H1 (cell line): ENCODE data around the gene ZBTB38. TPM values are rescaled to one million over a fixed set of nuclear protein-coding genes. Genes with fewer than 3 reads are reported as not detected.

Source experiments
- EP300 ChIP-seq, 2 experiments: IDR thresholded peaks; 1 replicate in 1 of 2; 2 replicates in 1 of 2; pipeline ENCODE4 v1.6.1; 2011 to 2012; ENCODE audit warnings: low read depth in 2 of 2, low read length in 2 of 2, mild to moderate bottlenecking in 2 of 2, borderline replicate concordance in 1 of 2, inconsistent platforms in 1 of 2, moderate library complexity in 1 of 2
- RNF2 ChIP-seq: fragments of 200-900, 300-1000 bp; sonication (generic); IDR thresholded peaks from 2 replicates; pipeline ENCODE4 v1.7.1; 2016; ENCODE audit warnings: borderline replicate concordance, low read depth, mild to moderate bottlenecking, antibody characterized with exemption, low read length; ENCODE audit not compliant: poor library complexity, severe bottlenecking; ENCODE audit errors: missing control alignments
- SIN3A ChIP-seq, 2 experiments: IDR thresholded peaks in 1 of 2; conservative IDR thresholded peaks in 1 of 2; 2 replicates each; pipeline ENCODE4 v1.6.1; 2011 to 2012; ENCODE audit warnings: low read length in 2 of 2, improper control_type of control experiment in 1 of 2, low read depth in 1 of 2, mild to moderate bottlenecking in 1 of 2
- polyA plus RNA-seq, 7 experiments: library from polyadenylated mRNA; depleted of rRNA in 3 of 7; stranded (reverse) in 5 of 7; unstranded in 2 of 7; fragments of >200 nt in 5 of 7; fragments of 200-250 nt in 2 of 7; gene quantifications; 1 replicate in 5 of 7; 2 replicates in 1 of 7; 4 replicates in 1 of 7; pipeline versions ENCODE4 v1.2.1 to v1.2.3, GENCODE V29; 2011 to 2013; ENCODE audit warnings: missing spikeins in 2 of 7, mixed read lengths in 2 of 7
- total RNA-seq: library from RNA; stranded (reverse); fragmentation: NEBNext Ultra II Directional; extraction: Animal tissue kit (Norgen Biotek cat#: 25700); gene quantifications from 2 replicates; pipeline ENCODE4 v1.2.1, GENCODE V29; 2021

Gene ZBTB38
- total and polyA plus RNA-seq, 2 of the 8 experiments (the other 6 are each of a cell fraction or from before 2014, with no cell fraction given) = 4.4 to 10.5 TPM

- TF ChIP-seq RNF2 = no peak
- TF ChIP-seq SIN3A (conservative IDR thresholded peaks at IDR 0.05 in 1 of 2, IDR thresholded peaks at IDR 0.05 in 1 of 2; ENCODE audit: low read depth in 1 of 2, low read length in 2 of 2) = no peak
- no peak for TF ChIP-seq EP300 (IDR thresholded peaks at IDR 0.05; ENCODE audit: borderline replicate concordance in 1 of 2, low read depth in 2 of 2, low read length in 2 of 2)
Observed at GRCh38 chr3:141373232-141373631, 4.9 kb downstream of the ZBTB38 start (continued).
